SKM-1 treated with dmso at 0.1 percent for 144 hours (cell line): ENCODE results near the gene CCDC110.
"Not testable (repeated sequence)": the region's sequence is repeated elsewhere in the genome, so short reads cannot be mapped to it uniquely, and the experiment has no call there.

ENCODE experiments used
- DNase-seq: peaks from one replicate; lab custom pipeline; 2025; ENCODE audit not compliant: unreplicated experiment; lab: John Stamatoyannopoulos, UW

The CCDC110 gene

DNA sequence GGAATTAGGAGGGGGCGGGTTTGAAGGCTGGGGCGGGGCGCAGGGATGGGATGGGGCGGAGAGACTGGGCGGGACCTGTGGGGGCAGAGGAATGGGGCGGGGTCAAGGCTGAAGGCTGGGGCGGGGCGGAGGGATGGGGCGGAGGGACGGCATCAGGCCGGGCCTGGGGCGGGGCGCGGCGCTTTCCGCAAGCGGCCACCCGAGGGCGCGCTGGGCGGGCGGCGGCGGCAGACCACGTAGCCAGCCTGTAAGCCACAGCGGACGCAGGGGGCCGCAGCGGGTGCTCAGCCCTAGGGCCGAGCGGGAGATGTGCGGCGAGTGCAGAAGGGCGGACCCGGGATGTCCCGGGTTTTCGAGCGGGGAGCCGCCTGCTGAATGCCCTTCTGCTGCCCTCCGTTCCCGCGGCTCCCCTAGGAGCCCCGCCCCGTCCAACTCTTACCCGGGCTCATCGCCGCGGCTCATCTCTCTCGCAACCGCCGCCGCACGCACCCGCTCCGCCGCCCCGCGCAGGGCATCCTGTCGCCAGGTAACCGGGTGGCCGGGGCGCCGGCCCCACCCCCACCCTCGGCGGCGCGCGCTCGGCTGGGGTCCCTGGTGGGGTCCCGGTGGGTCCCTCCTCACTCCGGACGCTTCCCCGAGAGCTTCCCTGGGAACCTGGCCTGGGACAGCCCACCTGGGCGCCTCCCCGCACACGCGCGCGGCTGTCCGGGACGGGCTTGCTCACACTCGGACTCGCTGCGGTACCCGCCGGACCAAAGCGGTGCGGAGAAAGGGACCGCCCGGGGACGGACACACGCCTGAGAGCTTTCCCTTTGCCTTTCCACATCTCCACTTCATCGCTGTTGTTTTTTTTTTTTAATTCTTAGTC is at the start of gene CCDC110:
CCDC110 (minus strand) TSS at position 499 of the 868 bp plus-strand sequence; CDS start at position 449, 50 bp downstream.
- DNase-seq: peak; percentile 70

DNA sequence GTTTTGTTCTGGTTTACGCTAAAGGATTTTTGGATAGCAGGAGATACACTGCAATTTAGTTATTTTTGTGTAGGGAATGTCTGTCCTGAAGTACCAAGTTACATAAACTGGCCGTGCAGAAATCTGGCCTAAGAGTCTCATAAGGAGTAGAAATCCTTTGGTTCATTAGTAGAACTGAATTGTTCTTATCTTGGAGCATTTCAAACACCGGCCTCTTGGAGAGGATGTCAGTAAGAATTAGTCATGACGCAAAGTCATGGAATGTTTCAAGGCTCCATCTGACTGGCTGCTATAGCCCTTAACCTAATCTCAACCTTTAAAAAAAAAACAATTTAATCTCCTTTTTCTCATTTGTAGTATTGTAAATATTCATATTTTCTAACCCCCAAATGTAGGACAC is 48.6 kb upstream of the CCDC110 start:
- no peak for DNase-seq

DNA sequence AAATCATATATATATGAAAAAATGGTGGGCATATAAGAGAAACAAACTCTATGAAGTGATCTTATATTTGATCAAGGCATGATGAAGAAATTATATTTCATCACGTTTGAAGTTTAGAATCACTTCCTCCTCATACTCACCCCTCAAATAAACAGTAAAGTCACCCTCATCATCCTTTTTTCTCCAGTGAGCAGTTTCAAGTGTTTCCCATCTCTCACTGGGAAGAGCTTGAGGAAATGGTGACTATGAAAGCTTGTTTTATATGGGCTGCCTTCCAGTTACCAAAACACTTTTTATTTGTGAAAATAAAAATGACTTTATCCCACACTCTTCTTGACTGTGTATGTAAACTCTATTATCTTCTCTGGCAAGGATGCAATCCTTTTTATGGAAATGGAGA is 47.0 kb upstream of the CCDC110 start:
- no peak for DNase-seq

DNA sequence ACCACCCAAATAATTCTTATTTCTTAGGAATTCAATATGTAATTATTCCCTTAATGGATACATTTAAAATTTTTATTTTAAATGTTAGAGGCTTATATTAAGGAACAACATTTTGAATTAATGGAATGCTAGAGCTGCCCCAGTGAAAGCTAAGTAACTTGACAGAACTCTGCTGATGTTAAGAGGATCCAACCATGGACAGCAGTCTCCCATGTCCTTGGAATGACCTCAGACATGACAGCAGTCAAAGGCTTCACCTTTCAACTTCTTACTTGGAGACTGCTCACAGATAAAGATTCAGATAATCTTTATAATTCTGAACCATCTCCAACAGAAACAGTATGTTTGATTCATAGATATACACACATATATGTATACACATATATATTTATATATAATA is 46.5 kb upstream of the CCDC110 start:
- no peak for DNase-seq

DNA sequence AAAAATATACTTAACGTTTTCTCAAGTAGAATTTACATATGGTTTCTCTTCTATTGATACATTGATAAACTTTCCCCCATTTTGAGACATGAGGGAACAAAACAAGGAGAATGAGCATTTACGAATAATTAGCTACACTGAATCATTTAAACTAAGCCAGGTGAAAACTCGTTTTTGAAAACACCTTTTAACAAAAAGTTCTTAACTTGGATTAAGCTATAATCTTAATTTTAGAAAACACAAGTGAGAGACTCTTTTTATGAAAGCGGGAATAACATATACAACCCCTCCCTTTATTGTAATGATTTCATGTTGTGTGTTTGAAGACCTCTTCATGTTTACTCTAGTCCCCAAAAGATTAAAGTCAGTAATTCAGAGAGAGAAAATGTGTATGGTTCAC is 43.7 kb upstream of the CCDC110 start:
- DNase-seq: no peak

DNA sequence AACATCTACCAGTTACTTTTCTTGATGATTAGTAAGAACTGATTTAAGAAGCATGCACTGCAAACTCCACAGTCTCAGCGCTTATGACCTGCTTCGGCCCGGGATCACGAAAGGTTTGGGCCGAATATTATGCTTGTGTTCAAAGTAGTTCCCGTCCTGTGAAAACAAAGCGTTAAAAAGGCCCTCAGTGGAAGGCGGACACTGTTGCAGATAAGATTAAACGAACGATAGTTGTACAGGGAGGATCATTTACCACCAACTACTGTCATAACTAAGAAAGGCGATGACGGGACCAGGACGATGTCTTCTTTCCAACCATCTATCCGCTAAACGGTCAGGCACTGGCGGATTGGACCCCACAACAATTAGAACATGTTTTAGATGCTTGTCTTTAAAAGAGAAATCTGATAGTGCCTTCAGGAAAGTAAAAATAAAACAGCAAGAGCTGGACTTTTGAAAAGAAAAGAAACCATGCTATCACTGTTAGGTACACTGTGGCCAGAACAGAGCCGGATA is 42.7 kb upstream of the CCDC110 start:
- DNase-seq: no peak

DNA sequence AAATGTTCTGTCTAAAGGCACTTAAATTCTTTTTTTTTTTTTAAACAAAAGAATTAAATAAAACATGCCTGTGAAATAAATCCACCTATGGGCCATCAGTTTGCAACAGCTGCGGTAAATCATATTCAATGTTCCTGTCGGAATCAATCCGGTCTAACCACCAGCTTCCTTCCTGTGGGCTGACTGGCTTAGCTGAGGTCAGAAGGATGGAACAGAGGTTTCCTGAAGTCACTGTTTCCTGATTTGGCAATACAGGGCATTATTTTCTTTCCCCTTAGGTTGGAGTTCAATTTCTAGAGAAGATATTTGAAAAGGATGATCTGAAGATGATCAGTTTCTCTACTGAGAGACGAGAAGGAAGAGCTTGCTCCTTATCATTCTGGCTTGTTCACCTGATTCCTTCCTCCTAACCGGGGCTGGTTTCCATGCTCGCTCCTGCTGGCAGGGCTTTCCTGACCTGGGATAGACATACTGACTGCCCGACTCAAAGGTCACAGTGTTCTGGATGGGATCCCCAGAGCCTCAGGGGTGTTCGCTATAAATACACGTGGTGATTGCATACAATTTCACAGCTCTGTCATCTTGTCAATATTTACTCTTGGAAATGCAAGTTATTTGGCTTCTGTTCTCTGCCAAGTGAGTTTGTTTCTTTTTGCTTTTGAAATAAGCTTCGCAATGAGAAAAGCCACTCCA is 42.1 kb upstream of the CCDC110 start:
- DNase-seq: peak; percentile 59

DNA sequence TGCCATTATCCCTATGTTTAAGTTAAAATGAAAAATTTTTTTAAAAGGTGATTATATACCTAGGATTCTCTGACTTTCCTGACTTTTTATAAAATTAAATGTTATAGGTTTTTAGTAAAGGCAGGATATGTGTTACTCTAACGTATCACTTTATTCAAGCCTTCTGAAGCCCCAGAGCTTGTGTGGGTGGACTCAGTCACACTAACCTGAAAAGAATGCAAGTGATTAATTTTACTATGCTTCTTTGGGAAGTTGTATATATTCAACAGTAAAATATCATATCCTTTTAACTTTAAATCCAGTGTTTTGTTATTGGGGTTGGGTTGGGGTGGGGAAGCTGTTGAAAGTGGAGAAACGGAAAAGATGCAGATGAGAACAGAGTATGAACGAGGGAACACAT is 41.0 kb upstream of the CCDC110 start:
- no peak for DNase-seq

DNA sequence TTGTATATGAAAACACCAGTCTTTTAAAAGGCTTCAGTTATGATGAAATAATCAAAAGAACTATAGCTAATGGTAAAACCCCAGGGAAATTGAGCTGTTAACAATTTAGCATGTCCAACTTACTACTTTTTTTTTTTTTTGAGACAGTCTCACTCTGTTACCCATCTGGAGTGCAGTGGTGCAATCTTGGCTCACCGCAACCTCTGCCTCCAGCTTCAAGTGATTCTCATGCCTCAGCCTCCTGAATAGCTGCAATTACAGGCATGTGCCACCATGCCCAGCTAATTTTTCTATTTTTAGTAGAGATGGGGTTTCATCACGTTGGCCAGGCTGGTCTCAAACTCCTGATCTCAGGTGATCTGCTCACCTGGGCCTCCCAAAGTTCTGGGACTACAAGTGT is 39.7 kb upstream of the CCDC110 start:
- not testable (repeated sequence) for DNase-seq

DNA sequence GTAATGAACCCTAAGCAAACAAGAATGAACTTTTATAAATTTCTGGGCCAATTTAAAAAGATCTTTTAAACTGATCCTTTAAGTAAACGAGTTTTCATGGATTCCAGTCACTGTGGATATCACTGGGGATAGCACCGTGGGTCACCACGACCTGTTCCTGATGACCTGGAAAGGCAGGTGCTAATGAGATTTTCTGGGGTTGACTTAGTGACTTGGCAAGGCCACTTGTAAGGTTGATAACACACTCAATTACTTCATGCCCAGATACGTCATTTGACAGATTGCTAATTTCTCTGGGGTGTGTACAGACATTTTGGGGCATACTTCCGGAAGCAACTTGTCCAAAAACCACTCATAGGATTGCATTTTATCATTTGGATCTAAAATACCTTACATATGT is 39.3 kb upstream of the CCDC110 start:
- no peak for DNase-seq

DNA sequence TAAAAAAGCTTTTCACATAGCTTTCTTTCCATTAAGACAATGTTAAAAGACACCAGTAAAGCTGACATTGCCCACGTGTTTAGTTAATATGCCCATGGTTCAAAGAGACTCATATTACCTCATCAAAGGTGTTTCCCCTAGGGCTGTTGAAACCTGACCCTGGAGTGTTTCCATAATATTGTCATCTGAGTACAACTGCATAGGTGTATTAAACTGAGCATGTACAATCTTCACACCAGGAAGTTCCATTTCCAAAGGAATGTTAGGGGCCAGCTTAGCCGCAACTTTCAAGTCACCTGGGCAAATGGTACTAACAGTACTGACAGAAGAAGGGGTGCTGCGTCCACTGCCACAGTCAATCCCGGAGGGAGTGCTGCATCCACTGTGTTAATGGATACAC is 36.6 kb upstream of the CCDC110 start:
- DNase-seq: no peak

DNA sequence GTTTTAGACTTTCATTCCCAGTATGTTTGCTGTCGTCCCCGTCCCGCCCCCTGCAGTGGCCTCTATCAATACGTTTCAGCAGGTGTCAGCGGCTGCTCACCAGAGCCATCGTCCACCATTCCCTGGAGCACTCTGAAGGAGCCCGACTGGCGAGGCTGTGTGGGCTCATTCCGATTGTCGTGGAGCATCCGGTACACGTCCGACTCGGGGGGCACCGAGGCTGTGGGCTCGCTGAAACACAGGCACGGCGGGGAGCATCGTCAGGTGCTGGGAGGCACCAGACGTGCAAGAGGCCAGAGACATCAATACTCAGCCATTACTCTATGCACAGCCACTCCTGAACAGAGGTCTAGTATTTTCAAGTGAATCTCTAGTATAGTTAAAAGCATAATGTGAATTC is 34.9 kb upstream of the CCDC110 start:
- no peak for DNase-seq

DNA sequence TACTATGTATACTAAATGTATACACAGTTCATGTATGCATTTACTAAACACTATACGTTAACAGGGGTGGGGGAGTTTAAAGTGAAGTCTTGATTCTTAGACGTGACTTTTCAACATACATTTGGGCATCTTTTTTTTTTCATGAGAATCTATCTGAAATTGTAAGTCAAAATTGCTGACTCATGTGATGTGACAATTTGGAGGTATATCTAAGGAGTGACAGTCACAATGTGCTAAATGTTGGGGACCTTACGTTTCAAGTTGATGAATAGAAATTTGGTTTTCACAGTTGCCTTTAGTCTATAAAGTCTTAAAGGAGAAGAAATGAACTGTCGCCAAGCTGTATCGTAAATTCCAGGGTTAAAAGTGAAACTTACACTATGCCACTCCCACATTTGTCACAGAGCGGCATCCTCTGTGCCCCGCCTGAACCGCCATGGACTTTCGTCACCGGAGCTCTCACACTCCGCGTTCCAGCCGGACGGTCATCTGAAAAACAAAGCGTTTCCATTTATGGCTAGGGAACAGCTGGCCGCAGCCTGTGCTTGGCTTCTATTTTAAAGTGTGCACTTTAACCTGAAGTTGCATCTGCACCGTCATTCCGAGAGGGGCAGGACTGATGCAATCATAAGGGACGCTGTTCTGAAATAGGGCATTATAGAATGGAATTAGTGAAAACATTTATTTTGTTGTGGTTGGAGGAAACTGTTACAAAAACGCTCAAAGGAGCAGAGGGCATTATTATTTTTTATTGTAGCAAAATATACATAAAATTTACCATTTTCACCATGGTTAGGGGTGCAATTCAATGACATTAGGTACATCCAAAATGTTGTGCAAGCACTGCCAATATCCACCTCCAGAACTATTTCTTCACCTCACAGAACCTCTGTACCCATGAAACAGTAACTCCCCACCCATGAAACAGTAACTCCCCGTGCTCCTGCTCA is 32.8 kb upstream of the CCDC110 start:
- DNase-seq: no peak

DNA sequence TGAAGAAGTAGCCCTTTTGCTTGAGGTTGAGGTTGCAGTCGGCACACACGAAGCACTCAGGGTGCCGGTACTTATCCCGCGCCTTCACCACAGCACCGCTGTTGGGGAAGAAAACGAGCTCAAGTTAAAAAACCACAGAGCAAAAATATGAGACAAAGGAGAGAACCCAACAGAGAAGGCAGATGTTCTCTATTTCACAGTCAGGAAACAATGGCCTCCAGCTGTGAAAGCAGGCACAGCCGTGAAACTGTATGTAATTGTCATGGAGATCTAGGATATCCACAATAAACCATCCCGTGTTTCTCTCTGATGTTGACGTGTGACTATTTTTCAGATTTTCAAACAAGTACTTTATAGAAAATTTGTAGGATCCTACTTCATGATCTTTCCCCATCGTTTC is 30.9 kb upstream of the CCDC110 start:
- DNase-seq: no peak

DNA sequence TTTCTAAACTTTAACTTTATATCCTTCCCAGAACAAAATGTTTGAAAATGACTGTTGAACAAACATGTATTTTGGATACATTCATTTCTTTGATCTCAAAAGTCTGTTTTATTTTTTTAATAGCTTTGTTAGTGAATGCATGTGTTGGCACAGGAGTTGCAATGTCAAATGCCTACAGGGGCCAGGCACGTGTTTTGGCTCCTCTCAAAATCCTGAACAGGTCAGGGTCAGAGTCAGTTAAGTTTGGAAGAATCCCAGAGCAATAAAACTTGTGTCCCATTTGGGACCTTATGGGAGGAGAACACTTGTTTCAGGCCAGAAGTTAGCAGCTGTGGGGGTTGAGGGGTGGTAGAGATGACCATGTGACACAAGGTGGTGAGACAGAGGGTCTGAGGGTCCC is 29.0 kb upstream of the CCDC110 start:
- DNase-seq: no peak

DNA sequence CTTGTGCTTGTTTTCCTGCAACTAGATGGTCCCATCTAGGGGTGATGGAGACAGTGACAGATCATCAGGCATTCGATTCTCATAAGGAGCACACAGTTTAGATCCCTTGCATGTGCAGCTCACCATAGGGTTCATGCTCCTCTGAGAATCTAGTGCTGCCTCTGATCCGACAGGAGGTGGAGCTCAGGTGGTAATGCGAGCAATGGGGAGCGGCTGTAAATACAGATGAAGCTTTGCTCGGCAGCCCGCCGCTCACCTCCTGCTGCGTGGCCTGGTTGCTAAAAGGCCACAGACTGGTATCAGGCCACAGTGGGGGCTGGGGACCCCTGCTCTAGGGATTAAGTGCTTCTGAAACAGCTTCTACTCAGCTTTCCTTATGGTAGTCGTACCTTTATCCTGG is 28.5 kb upstream of the CCDC110 start:
- no peak for DNase-seq

DNA sequence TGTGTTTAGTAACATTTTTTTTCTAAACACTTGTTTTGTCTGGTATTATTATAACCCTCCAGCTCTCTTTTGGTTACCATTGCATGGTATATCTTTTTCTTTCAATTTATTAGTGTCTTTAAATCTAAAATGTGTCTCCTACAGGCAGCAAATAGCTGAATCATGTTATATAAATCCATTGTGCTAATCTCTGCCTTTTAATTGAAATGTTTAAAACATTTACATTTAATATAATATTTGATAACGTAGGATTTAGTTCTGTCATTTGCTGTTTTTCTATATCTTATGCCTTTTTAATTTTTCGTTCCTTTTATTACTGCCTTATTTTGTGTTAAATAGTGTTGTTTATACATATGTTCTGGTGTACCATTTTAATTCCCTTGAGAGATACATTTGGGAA is 17.1 kb upstream of the CCDC110 start:
- no peak for DNase-seq

DNA sequence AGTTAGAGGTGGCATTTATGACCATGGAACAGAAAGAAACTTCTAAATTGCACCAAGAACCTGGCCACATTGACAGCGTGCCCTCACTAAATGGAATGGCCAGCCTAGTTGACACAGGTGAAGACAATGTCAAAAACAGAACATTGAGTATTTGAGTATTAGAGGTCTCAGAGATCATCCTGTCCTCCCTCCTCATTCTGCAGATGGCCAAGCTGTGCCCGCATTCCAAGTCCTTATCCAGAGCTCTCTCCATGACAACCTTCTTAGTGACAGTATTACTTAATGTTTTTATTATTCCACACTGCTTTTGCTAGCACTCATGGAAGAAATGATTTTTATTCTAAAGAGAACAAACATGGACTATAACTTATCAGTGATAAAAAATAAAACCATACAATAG is 9.9 kb upstream of the CCDC110 start:
- no peak for DNase-seq

DNA sequence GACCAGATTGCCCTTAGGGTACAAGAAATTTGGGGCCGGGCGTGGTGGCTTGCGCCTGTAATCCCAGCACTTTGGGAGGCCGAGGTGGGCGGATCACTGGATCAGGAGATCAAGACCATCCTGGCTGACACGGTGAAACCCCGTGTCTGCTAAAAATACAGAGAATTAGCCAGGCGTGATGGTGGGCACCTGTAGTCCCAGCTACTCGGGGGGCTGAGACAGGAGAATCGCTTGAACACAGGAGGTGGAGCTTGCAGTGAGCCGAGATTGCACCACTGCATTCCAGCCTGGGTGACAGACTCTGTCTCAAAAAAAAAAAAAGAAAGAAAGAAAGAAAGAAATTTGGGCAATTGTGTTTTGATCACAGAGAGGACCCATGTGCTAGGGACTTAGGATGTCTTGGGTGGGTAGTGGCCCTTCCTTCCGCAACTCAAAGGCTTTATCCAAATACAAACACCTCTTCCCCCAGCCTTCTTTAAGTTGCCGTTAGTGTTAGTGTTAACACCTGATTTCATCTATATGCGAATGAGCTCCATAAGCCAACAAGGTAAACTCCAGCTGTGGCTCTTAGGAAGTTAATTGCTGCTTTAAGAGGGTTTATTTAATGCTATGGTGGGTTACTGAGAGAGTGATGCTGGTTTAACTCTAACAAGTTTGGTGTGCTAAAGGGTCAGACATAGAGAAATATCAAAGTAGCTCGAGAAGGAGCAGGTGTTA is 8.6 kb upstream of the CCDC110 start:
- DNase-seq: no peak

DNA sequence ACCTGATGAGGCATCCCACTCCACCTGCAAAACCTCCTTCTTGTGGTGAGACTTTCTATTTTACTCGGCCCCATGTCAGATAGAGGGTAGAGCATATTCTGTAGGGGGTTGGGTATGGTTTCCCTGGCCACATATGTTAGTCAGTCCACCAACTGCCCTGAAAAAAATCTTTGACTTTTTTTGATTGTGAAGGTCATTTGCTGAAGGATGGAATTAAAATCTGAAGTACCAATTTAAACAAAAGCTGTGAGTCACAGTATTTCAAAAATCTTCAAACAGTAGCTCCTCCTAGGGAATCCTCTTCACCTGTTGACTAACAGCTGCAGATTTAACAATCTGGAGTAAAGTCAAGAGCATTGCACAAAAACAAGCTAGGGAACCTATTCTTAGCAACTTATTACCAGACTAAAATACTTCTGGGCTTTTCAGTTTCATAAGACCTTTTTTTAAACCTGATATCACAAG is 8.0 kb upstream of the CCDC110 start:
- DNase-seq: no peak
